ENCODE measurements around the gene CHRNA7.

CHRNA7 gene

GRCh38 chr15:32091505-32092380, 61.4 kb downstream of the CHRNA7 start:
- no peak for DNase-seq

GRCh38 chr15:32096213-32096612, 65.9 kb downstream of the CHRNA7 start:
- no peak for DNase-seq

GRCh38 chr15:32096916-32097617, 66.8 kb downstream of the CHRNA7 start:
- DNase-seq: no peak

- DNase-seq: no peak
Measured at GRCh38 chr15:32098033-32098432, 67.7 kb downstream of the CHRNA7 start.

- DNase-seq: no peak
Measured at GRCh38 chr15:32099097-32099785, 68.9 kb downstream of the CHRNA7 start.

GRCh38 chr15:32099956-32100684, 69.8 kb downstream of the CHRNA7 start:
- DNase-seq: no peak

GRCh38 chr15:32104061-32104995, 74.0 kb downstream of the CHRNA7 start:
- no peak for DNase-seq

- DNase-seq: no peak
Measured at GRCh38 chr15:32105258-32106241, 75.2 kb downstream of the CHRNA7 start.

- DNase-seq: no peak
Measured at GRCh38 chr15:32106401-32107381, 76.4 kb downstream of the CHRNA7 start.

- no peak for DNase-seq
Measured at GRCh38 chr15:32107477-32108080, 77.3 kb downstream of the CHRNA7 start.

- DNase-seq: no peak
Measured at GRCh38 chr15:32108661-32109060, 78.3 kb downstream of the CHRNA7 start.

GRCh38 chr15:32112101-32112500, 81.8 kb downstream of the CHRNA7 start:
- DNase-seq: no peak

GRCh38 chr15:32113224-32113623, 82.9 kb downstream of the CHRNA7 start:
- no peak for DNase-seq

- no peak for DNase-seq
Measured at GRCh38 chr15:32117122-32117521, 86.8 kb downstream of the CHRNA7 start.

GRCh38 chr15:32119286-32119685, 89.0 kb downstream of the CHRNA7 start:
- no peak for DNase-seq

- no peak for DNase-seq
Measured at GRCh38 chr15:32119694-32120330, 89.5 kb downstream of the CHRNA7 start.

GRCh38 chr15:32120577-32121383, 90.5 kb downstream of the CHRNA7 start:
- no peak for DNase-seq

GRCh38 chr15:32121384-32121695, 91.0 kb downstream of the CHRNA7 start:
- no peak for DNase-seq
